Activated CD4-positive, alpha-beta T cell treated with anti-CD3 and anti-CD28 coated beads for 1 hour (primary cell): ENCODE results near the gene PHF13.

Source experiments
- DNase-seq: peaks from one replicate; pipeline ENCODE4 v3.0.0-alpha.2; 2020

The PHF13 gene

DNA sequence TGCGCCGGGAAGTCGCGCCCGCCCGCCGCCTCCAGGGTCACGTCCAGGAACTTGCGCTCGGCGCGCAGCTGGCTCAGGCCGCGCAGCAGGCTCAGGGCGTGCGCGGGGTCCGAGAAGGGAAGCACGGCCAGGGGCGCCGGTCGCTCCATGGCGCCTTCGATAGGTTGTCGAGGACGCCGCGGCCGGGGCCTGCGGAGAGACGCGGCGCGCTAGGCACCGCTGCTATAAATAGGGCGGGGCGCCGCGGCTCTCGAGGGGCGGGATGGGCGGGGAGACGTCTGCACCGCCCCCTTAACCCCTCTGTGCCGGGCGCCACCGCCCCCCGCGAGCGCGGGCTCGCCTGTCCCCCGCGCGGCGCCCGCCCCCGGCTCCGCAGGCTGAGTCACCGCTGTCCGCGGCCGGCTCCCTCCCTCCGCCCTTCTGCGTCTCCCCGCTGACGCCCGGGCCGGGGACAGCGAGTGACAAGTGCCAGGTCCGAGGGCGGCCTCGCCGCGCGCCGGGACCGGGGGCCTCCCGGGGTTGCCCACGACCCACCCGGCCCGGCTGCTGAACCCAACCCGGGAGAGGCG lies 10.8 kb upstream of the PHF13 start, which contains the start of gene KLHL21:
TSS of gene KLHL21 (minus strand) at position 201 of the 569 bp plus-strand sequence. CDS start at position 149, 52 bp downstream.
- peak; percentile 82 for DNase-seq

GRCh38 chr1:6603238-6603914 lies 10.2 kb upstream of the PHF13 start:
- DNase-seq = peak; percentile 42

- no peak for DNase-seq
Observed at GRCh38 chr1:6603915-6604558, 9.5 kb upstream of the PHF13 start.

GRCh38 chr1:6612641-6613360 lies 730 bp upstream of the PHF13 start:
- no peak for DNase-seq

- DNase-seq = no peak
Observed at GRCh38 chr1:6614019-6614928, 743 bp downstream of the PHF13 start.

DNA sequence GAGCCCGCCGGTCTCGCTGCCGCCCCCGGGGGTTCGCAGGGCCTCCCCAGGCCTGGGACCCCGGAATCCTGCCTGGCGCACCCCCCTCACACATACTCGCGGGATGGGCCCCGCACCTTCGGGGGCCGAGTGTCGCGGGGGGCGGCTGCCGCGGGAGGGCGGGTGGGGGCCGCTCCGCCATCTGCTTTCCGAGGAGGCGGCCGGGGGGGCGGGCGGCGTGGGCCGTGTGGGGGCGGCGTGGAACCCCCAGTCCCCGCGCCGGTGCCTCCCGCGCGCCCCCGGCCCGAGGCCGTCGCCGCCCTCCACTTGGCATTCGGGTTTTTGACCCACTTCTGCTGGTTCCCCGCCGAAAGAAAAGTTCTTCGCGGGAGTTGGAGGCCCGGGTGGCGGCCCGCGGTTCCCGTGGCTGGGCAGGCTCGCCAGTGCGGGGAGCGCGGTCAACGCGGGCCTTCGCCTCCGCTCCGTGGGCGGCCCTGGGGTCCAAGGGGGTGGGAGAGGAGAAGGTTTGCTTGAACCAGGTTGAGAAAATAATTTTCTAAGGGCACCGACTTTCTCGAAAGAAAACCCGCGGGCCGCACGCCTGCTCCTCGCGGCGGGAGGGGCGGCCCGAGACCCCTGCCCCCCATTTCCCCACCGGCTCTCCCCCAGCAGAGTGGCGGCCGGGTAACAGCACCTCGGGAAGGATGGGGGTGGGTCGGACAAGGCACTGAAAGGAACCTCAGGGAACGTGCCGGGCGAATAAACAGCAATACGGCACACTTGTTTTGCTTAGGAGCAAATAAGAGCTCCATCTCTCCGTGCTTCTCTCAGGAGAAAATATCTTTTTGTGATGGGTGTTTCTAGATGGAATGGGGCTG lies 1.6 kb downstream of the PHF13 start:
- DNase-seq = no peak

DNA sequence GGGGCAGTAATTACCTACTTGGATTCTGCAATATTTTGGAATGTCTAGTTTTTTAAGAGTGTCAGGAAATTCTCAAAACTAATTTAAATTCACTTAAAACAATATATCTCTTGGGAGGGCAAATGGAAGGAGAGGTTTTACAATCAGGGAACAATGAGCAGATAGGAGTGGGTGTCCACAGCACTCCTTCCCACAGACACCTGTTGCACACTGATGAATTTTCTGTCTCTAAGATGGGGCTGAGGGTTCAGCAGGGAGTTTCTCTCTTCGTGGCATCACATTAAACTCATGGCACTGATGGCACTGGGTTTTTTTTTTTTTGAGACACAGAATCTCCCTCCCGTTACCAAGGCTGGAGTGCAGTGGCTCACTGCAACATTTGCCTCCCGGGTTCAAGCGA lies 5.5 kb downstream of the PHF13 start:
- no peak for DNase-seq

DNA sequence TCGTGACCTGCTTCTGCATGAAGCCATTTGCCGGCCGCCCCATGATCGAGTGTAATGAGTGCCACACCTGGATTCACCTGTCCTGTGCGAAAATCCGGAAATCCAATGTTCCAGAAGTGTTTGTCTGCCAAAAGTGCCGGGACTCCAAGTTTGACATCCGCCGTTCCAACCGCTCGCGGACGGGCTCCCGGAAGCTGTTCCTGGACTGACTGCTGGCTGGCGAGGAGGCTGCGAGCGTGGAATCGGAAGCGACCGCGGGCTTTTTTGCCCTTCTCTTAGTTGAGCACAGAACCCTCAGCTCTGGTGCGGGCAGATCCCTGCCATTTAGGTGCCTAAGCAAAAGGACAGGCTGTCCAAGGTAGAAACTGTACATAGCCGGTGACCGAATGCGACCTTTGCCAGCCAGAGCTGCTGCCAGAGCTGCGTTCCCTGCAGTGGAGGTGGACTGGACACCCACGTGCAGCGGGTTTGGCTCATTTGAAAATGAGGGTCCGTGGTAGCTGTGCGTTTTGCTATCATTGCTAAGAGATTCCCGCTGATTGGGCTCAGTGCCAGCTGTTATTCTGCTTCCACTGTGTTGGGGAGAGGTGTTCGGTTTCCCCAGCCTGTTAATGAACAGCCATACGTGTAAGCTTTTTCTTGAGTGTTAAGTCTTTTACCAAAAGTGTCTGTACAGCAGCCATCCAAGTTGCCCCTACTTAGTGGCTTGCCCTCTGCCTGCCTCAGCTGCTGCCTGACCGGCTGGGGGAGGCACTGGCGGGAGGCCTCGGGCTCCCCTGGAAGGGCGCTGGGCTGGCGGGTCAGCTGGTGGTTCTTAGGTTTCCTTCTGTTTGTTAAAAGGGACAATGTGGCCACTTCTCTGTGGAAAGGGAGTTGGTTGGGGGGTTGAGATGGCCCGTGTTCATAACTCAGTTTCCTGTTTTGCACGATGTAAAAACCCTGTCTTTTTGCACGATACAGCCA lies 8.2 kb downstream of the PHF13 start:
- no peak for DNase-seq

GRCh38 chr1:6622396-6623152 lies 9.0 kb downstream of the PHF13 start:
- DNase-seq = no peak

GRCh38 chr1:6623269-6623965 lies 9.9 kb downstream of the PHF13 start:
- DNase-seq = no peak

- peak; percentile 81 for DNase-seq
Observed at GRCh38 chr1:6624710-6625583, 11.4 kb downstream of the PHF13 start, which contains the start of gene THAP3. TSS of gene THAP3 (plus strand) at chr1:6624868. CDS start at chr1:6625219, 351 bp downstream.

- no peak for DNase-seq
Observed at GRCh38 chr1:6625584-6626149, 12.1 kb downstream of the PHF13 start.

- no peak for DNase-seq
Observed at GRCh38 chr1:6627031-6627430, 13.5 kb downstream of the PHF13 start.

DNA sequence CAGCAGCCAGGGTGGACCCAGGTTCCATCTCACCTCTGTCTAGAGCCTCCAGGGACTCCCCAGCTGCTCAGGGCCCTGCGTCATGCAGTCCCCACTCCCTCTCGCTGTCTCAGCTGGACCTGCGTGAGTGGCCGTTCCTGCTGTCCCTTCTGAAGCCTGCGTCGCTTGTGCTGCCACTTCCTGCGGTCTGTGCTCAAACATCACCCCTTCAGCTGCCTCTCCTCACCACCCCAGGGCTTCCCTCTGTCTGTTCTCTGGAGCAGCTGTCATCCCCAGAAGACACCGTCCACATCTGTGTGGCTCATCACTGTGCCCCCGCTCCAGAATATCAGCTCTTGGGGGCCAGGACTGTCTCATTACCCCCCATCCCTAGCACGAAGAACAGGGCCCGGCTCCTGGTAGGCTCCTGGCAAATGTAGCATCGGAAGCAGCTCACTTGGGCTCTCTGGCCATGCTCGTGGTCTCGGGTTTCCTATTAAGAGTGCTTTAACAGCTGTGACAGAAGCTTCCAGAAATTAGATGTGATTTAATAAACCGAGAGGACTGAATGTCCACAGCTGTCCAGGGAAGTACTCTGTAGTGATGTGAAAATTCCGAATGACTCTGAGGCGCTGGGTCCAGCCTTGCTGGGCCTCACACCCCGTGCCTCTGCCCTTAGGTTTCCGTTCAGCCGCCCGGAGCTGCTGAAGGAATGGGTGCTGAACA lies 14.5 kb downstream of the PHF13 start:
- no peak for DNase-seq

DNA sequence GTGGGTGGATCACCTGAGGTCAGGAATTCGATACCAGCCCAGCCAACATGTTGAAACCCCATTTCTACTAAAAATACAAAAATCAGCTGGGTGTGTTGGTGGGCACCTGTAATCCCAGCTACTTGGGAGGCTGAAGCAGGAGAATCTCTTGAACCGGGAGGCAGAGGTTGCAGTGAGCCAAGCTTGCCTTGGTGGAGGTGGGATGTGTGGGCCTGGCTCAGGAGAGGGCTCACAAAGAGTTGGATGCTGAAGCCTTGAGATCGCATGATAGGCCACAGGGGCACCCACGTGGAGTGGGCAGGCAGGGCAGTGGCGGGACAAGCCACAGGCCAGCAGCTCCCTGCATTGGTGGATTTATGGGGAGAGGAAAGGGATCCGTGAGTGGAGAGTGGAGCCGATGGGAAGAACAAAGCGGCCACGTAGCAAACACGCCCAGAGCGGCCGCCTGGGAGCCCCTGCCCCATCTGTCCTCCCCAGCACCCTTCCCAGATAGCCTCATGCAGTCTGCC lies 15.5 kb downstream of the PHF13 start:
- DNase-seq = no peak

GRCh38 chr1:6630027-6630426 lies 16.5 kb downstream of the PHF13 start:
- no peak for DNase-seq
